Measurements from ENCODE around the gene CDA.

- TF ChIP-seq CTCF (IDR thresholded peaks at IDR 0.05) (no peak), POLR2A (IDR thresholded peaks at IDR 0.05) (no peak)
Observed at GRCh38 chr1:20643080-20643479, 54.2 kb downstream of the CDA start.
